Ovary (tissue), 9 donors: ENCODE data around the gene SLIT3. TPM values are rescaled to one million over a fixed set of nuclear protein-coding genes. Genes with fewer than 3 reads are reported as not detected.

Experiments used
- DNase-seq, 5 donors: peaks; one replicate each; pipeline ENCODE4 v3.0.0-alpha.2; 2019 to 2020
- H3K27ac ChIP-seq, 2 donors: fragments of 200-600 bp; one replicate each; pipeline versions ENCODE4 v1.5.1 to v1.8.0; 2019 to 2022
- H3K27me3 ChIP-seq: fragments of 200-600 bp; one replicate; pipeline ENCODE4 v1.8.0; 2022
- H3K36me3 ChIP-seq: fragments of 200-600 bp; sonication (generic); one replicate; pipeline ENCODE4 v1.5.1; 2019
- H3K4me1 ChIP-seq: one replicate; pipeline ENCODE4 v1.8.1; 2013; ENCODE audit warnings: mild to moderate bottlenecking, moderate library complexity; ENCODE audit not compliant: insufficient read depth
- H3K4me3 ChIP-seq: fragments of 200-600 bp; sonication (generic); one replicate; pipeline ENCODE4 v1.5.1; 2017
- H3K9me3 ChIP-seq, 2 donors: fragments of 200-600 bp in 1 of 2; sonication (generic) in 1 of 2; one replicate each; pipeline versions ENCODE4 v1.5.1 to v1.8.1; 2013 to 2019; ENCODE audit warnings: mild to moderate bottlenecking in 1 of 2, moderate library complexity in 1 of 2
- CTCF ChIP-seq, 3 donors: fragments of 450-650 bp in 2 of 3; fragments of 200-600 bp in 1 of 3; IDR thresholded peaks; one replicate each; pipeline versions ENCODE4 v1.5.1 to v1.8.0; 2016 to 2022; ENCODE audit warnings: antibody characterized with exemption in 3 of 3, mild to moderate bottlenecking in 1 of 3
- EP300 ChIP-seq: sonication (generic); formaldehyde crosslinking; IDR thresholded peaks from one replicate; pipeline ENCODE4 v1.6.1; 2017; ENCODE audit warnings: antibody characterized with exemption
- POLR2A ChIP-seq: fragments of 450-650 bp; IDR thresholded peaks from one replicate; pipeline ENCODE4 v1.6.1; 2017; ENCODE audit warnings: antibody characterized with exemption, mild to moderate bottlenecking, moderate library complexity
- WGBS, 3 donors: extraction: QIAGEN DNeasy Blood & Tissue Kit in 1 of 3; methylation state at CpG; one replicate each; pipeline versions ENCODE4 v1.1.5 to v1.1.7; 2013 to 2017; 5-methylcytosine and 5-hydroxymethylcytosine counted together
- intact Hi-C, 4 donors: fragments of 100-400 bp; cut with DNase I; formaldehyde crosslinking; loops; one replicate each; pipeline versions ENCODE4 v1.11.0 to v1.15.1; 2022 to 2023
- polyA plus RNA-seq, 2 donors: library from polyadenylated mRNA; stranded (reverse); fragments of 200-250 nt in 1 of 2; fragments of 350-450 nt in 1 of 2; fragmentation: Illumina TruSeq in 1 of 2; extraction: RNeasy Lipid Tissue Mini Kit (QIAGEN cat#74804) in 1 of 2; gene quantifications; one replicate each; pipeline ENCODE4 v1.2.3, GENCODE V29; 2013 to 2014
- total RNA-seq, 7 donors: library from RNA; depleted of rRNA in 2 of 7; stranded (reverse); fragments of >200 nt in 2 of 7; fragmentation: NEBNext Ultra II Directional in 3 of 7; extraction: Animal tissue kit (Norgen Biotek cat#: 25700) in 3 of 7; gene quantifications; one replicate each; pipeline versions ENCODE4 v1.1.0 to v1.2.4, GENCODE V29; 2016 to 2023
- donor health status: DM: no; HTN: no; CAD: no; lungs with moderate emphysema.
- donor health status: DM: no; HTN: no; CAD: no.
- donor health status: Bipolar disorder and iron deficiency.
- donor health status: DM: yes; HTN: yes; CAD: no.
- donor health status: DM: no; HTN: no; CAD: no.
- donor health status: DM: yes; HTN: yes; CAD: no.

SLIT3 gene
- total and polyA plus RNA-seq, 9 donors, result 10.3 to 106 (median 24.4) TPM

- TF ChIP-seq EP300 (no peak), POLR2A (no peak), CTCF (IDR thresholded peaks at IDR 0.05) (no peak)
- H3K4me1 ChIP-seq, result no peaks in the 10 kb centered on the region
- 88 to 94% (median 88%) methylated on average over 9 of the region's 9 CpGs for WGBS, 3 donors
Observed at GRCh38 chr5:168720575-168720974, 580.4 kb downstream of the SLIT3 start.

GRCh38 chr5:168714046-168714445, 586.9 kb downstream of the SLIT3 start:
- no peak overlapping the region for H3K27ac ChIP-seq
- no peak overlapping the region for H3K4me3 ChIP-seq
- H3K36me3 ChIP-seq, result no peaks in the 10 kb centered on the region
- H3K27me3 ChIP-seq, result no peaks in the 10 kb centered on the region
- WGBS, 3 donors, result 50 to 59% (median 50%) methylated on average over 4 of the region's 4 CpGs
- DNase-seq, result no peak
- H3K4me1 ChIP-seq, result no peaks in the 10 kb centered on the region
- H3K9me3 ChIP-seq, result no peaks in the 10 kb centered on the region
- TF ChIP-seq EP300 (no peak), CTCF (IDR thresholded peaks at IDR 0.05) (no peak), POLR2A (no peak)
- intact Hi-C loops, result no loop called here

More at GRCh38 chr5:168720575-168720974, 580.4 kb downstream of the SLIT3 start:
- Histone ChIP-seq H3K36me3 (no peaks in the 10 kb centered on the region), H3K9me3 (no peaks in the 10 kb centered on the region), H3K27ac (no peak overlapping the region), H3K4me3 (no peak overlapping the region), H3K27me3 (no peaks in the 10 kb centered on the region)
- DNase-seq, result no peak
- intact Hi-C loops, result no loop called here

GRCh38 chr5:168713051-168713450, 587.9 kb downstream of the SLIT3 start:
- no peak overlapping the region for H3K4me3 ChIP-seq
- intact Hi-C loops, result no loop called here
- 75 to 83% (median 83%) methylated on average over 10 of the region's 10 CpGs for WGBS, 3 donors
- no peaks in the 10 kb centered on the region for H3K36me3 ChIP-seq
- TF ChIP-seq POLR2A, result no peak
- TF ChIP-seq EP300, result no peak
- TF ChIP-seq CTCF (IDR thresholded peaks at IDR 0.05), result no peak
- H3K27me3 ChIP-seq, result no peaks in the 10 kb centered on the region
- no peaks in the 10 kb centered on the region for H3K9me3 ChIP-seq
- no peak for DNase-seq
- no peak overlapping the region for H3K27ac ChIP-seq
- no peaks in the 10 kb centered on the region for H3K4me1 ChIP-seq

- H3K27me3 ChIP-seq, result no peaks in the 10 kb centered on the region
- no peaks in the 10 kb centered on the region for H3K4me1 ChIP-seq
- DNase-seq, result no peak
- H3K9me3 ChIP-seq, result no peaks in the 10 kb centered on the region
- 70 to 72% (median 71%) methylated on average over 11 of the region's 11 CpGs for WGBS, 3 donors
- intact Hi-C loops, result no loop called here
- TF ChIP-seq POLR2A (no peak), EP300 (no peak), CTCF (IDR thresholded peaks at IDR 0.05) (no peak)
- H3K27ac ChIP-seq, result no peak overlapping the region
- H3K4me3 ChIP-seq, result no peak overlapping the region
- no peaks in the 10 kb centered on the region for H3K36me3 ChIP-seq
Observed at GRCh38 chr5:168712280-168712924, 588.5 kb downstream of the SLIT3 start.
